GM18499 (cell line): Measurements from ENCODE around the gene GPR171.
"Not testable (repeated sequence)": the region's sequence is repeated elsewhere in the genome, so short reads cannot be mapped to it uniquely, and the experiment has no call there.

Source experiments
- ATAC-seq: cut with Tn5 transposase; IDR thresholded peaks from one replicate; pipeline ENCODE4 v1.9.1; 2021; ENCODE audit warnings: moderate number of reproducible peaks; ENCODE audit not compliant: insufficient read depth, unreplicated experiment

GPR171 gene

GRCh38 chr3:151203051-151203420 is at the start of gene GPR171:
TSS of gene GPR171 (minus strand) at chr3:151203216. CDS start at chr3:151199386, 3,830 bp downstream.
- ATAC-seq, result peak; percentile 94

GRCh38 chr3:151248772-151249337 is 45.8 kb upstream of the GPR171 start:
- no peak for ATAC-seq

DNA sequence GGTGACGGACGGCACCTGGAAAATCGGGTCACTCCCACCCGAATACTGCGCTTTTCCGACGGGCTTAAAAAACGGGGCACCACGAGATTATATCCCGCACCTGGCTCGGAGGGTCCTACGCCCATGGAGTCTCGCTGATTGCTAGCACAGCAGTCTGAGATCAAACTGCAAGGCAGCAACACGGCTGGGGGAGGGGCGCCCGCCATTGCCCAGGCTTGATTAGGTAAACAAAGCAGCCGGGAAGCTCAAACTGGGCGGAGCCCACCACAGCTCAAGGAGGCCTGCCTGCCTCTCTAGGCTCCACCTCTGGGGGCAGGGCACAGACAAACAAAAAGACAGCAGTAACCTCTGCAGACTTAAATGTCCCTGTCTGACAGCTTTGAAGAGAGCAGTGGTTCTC is 39.0 kb upstream of the GPR171 start:
- not testable (repeated sequence) for ATAC-seq

- no peak for ATAC-seq
Measured at GRCh38 chr3:151236736-151237135, 33.7 kb upstream of the GPR171 start.

DNA sequence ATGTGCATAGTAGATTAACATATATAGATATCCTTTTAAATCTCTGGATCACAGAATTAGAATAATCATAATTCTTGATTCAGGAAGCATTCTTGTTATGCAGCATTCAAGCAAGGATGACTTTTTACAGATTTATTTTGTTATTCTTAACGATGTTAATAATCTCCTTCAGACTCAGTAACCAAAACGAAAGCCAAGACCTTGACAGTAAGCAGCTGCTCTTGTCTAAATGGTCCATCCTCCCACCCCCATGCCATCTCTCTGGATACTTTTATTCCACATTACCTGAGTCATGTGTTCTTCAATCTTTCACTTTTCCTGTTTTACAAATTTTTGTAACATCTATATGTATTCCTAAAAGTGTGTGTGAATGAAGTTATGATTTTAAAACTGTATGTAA is 33.3 kb upstream of the GPR171 start:
- ATAC-seq, result no peak

DNA sequence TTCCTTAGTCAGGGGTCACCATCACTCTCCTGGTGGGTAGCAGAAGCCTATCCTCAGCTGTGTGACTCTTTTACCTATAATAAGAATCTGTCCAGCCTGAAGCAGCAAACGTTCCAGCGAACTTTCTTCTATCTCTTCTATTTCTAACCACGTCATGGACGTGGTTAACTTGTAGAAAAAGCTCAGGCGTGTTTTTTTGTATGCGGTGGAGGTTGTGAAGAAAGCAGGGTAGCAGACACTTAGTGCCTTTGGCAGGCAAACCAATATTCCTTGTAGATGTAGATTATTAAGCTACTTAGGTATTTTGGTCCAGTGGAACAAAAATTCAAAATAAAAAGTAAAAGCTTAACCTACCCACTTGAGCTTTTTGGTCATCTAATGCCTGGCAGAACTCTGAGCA is 31.8 kb upstream of the GPR171 start:
- no peak for ATAC-seq

- ATAC-seq, result no peak
Measured at GRCh38 chr3:151232991-151233390, 30.0 kb upstream of the GPR171 start.

GRCh38 chr3:151232403-151232802 is 29.4 kb upstream of the GPR171 start:
- ATAC-seq, result not testable (repeated sequence)

DNA sequence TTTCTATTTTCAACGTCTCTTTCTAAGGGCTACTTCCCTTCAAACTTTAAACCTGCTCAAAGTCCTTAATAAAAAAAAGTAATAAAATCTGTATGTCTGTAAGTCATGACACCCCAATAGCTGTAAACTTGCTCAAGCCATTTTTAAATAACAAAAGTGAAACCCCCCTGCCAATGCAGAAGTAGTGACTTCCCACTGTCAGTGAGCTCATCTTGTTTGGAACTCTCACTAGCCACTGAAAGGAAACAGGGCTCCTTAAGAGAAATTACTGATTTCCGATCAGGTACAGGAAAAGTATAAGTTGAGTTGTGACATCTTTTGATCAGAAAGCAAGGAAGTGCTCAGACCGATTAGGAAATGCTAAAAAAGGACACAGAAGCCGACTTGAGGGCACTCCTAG is 27.6 kb upstream of the GPR171 start:
- ATAC-seq, result peak; percentile 38

GRCh38 chr3:151228666-151229040 is 25.6 kb upstream of the GPR171 start:
- no peak for ATAC-seq

GRCh38 chr3:151227807-151228665 is 25.0 kb upstream of the GPR171 start:
- ATAC-seq, result peak; percentile 63

- peak; percentile 24 for ATAC-seq
Measured at GRCh38 chr3:151227266-151227806, 24.3 kb upstream of the GPR171 start.

DNA sequence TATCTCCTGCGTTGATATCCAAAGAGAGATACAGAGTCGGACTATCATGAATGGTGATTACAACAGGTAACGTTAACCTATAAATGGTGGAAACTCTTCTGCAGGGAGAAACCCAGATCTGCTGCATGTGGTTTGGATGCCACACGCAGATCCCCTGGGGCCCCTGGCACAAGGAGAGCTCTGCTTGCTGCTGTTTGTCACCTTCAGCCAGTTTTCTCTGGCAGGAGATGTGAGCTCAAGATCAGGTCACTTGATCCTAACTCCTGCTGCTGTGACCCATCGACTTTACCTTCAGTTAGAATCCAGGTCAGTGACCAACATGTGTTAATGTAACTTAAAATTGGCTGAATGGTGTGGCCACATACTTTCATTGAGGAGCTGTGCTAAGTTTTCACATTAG is 23.8 kb upstream of the GPR171 start:
- no peak for ATAC-seq

DNA sequence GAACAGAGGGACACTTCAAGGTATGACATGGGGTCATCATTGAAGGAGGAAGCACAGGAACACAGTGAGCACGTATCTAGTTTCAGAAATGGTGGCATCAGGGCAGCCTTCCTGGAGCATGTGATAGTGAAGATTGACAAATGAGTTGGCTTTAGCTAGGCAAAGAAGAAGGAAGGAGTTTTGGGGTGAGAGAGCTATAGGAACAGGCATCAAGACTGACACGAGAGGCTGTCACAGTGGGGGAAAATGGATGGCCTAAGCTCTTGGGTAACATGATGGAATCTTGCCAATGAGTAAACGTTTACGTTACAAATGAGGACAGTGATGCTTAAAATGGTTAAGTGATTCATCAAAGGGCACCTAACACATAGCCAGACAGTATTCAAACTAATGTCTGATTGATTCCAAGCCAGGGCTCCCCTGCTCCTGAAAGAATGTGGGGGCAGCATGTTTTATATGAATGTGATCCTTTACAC is 23.1 kb upstream of the GPR171 start:
- ATAC-seq, result no peak

DNA sequence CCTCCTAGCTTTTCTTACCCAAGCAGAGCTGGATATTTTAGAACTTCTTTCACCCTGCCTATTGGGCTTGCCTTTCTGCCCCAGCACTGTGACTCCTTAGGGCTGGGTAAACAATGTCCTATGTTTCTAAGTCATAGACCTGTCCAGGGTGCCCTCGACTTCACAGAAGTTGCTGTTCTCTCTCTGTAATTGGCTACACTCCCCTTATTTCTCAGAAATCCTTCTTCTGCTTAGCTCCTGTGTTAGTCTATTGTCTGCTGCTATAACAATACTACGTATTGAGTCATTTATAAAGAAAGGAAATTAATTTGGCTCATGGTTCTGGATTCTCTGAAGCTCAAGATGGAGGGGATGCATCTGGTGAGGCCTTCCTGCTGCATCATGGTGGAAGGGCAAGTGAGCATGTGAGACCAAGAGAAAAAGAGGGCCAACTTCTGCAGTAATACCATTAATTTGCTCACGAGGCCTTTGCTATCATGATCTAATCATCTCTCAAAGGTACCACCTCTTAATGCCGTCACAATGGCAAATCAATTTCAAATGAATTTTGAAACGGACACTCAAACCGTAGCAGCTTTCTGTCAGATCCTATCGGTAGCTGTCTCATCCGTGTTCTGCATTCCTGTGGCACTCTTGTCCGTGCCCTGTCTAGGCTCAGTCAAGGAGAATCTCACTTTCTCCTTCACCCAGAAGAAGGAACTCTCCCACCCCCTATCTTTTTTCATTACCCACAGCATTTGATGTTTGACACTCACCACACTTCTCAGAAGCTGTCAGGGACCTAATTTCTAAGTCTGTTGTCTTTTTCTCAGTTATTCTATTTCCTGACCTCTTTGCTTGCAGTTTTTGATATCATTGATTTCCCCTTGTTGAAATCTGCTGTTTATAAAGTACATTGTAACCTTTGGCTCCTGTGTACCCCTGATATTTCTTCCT is 22.3 kb upstream of the GPR171 start:
- no peak for ATAC-seq

DNA sequence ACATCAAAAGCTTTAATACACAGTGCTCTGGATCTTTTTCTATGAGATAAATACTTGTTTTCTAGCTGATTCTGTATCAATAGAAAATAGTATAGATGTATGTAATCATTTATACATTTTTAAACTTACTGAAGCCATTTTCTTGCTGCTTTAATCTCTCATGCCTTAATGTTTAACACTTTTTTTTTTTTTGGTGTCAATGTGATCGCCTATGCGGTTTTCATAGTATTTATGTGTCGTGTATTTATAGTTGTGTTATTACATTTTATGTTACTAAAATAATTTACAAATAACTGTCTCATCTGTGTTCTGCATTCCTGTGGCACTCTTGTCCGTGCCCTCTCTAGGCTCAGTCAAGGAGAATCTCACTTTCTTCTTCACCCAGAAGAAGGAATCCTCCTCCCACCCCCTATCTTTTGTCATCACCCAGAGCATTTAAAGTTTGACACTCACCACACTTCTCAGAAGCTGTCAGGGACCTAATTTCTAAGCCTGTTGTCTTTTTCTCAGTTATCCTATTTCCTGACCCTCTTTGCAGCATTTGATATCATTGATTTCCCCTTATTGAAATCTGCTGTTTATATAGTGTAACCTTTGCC is 21.4 kb upstream of the GPR171 start:
- no peak for ATAC-seq

- no peak for ATAC-seq
Measured at GRCh38 chr3:151219056-151219455, 16.0 kb upstream of the GPR171 start.

GRCh38 chr3:151218136-151218535 is 15.1 kb upstream of the GPR171 start:
- no peak for ATAC-seq

- ATAC-seq, result no peak
Measured at GRCh38 chr3:151216641-151217607, 13.9 kb upstream of the GPR171 start.
